Keratinocyte (primary cell): ENCODE data around the gene SEC24D. TPM values are rescaled to one million over a fixed set of nuclear protein-coding genes. Genes with fewer than 3 reads are reported as not detected.
A peak's percentile ranks its signal among the peaks of the same experiment; 100 is the strongest.

Experiments
- DNase-seq: peaks from one replicate; pipeline ENCODE4 v3.0.0-alpha.2; 2011; ENCODE audit warnings: low read depth, missing footprints, low spot score
- FAIRE-seq: peaks from 2 replicates; lab custom pipeline; 2011; peaks lifted over from hg19 to GRCh38; lab: Jason Lieb, UNC
- H2AFZ ChIP-seq: 2 replicates; pipeline ENCODE4 v1.6.0; 2012; ENCODE audit warnings: low read length, control low read depth, inconsistent platforms; ENCODE audit not compliant: control insufficient read depth
- H3K27ac ChIP-seq: 2 replicates; pipeline ENCODE4 v1.5.1; 2011; ENCODE audit warnings: low read length; ENCODE audit not compliant: control insufficient read depth, insufficient read depth
- H3K27me3 ChIP-seq: 3 replicates; pipeline ENCODE4 v1.6.0; 2011; ENCODE audit warnings: low read length; ENCODE audit not compliant: control insufficient read depth, insufficient read depth; ENCODE audit errors: extremely low read depth
- H3K36me3 ChIP-seq, 2 experiments: 2 replicates in 1 of 2; 3 replicates in 1 of 2; pipeline ENCODE4 v1.5.1; 2011; ENCODE audit warnings: low read length in 2 of 2, mild to moderate bottlenecking in 1 of 2; ENCODE audit not compliant: control insufficient read depth in 2 of 2, insufficient read depth in 2 of 2; ENCODE audit errors: extremely low read depth in 1 of 2
- H3K4me1 ChIP-seq: 3 replicates; pipeline ENCODE4 v1.5.1; 2011; ENCODE audit warnings: low read length; ENCODE audit not compliant: control insufficient read depth, insufficient read depth; ENCODE audit errors: extremely low read depth
- H3K4me2 ChIP-seq: 3 replicates; pipeline ENCODE4 v1.6.0; 2011; ENCODE audit warnings: low read depth, low read length; ENCODE audit not compliant: control insufficient read depth, insufficient read depth; ENCODE audit errors: extremely low read depth
- H3K4me3 ChIP-seq, 3 experiments: fragments of 200-600 bp in 1 of 3; sonication (generic) in 1 of 3; 2 replicates in 2 of 3; 3 replicates in 1 of 3; pipeline ENCODE4 v1.5.1; 2011 to 2016; ENCODE audit warnings: low read length in 3 of 3, mild to moderate bottlenecking in 3 of 3, control low read depth in 2 of 3, inconsistent platforms in 1 of 3, low read depth in 1 of 3, mixed read lengths in 1 of 3, mixed run types in 1 of 3, moderate library complexity in 1 of 3; ENCODE audit not compliant: control insufficient read depth in 2 of 3, insufficient read depth in 2 of 3; ENCODE audit errors: extremely low read depth in 1 of 3
- H3K79me2 ChIP-seq: 2 replicates; pipeline ENCODE4 v1.6.0; 2012; ENCODE audit warnings: low read length; ENCODE audit not compliant: control insufficient read depth, insufficient read depth
- H3K9ac ChIP-seq: 3 replicates; pipeline ENCODE4 v1.6.0; 2011; ENCODE audit warnings: low read length; ENCODE audit not compliant: control insufficient read depth, insufficient read depth; ENCODE audit errors: extremely low read depth
- H3K9me1 ChIP-seq: 3 replicates; pipeline ENCODE4 v1.6.0; 2011; ENCODE audit warnings: low read length; ENCODE audit not compliant: control insufficient read depth, insufficient read depth; ENCODE audit errors: extremely low read depth
- H3K9me3 ChIP-seq: 2 replicates; pipeline ENCODE4 v1.5.1; 2012; ENCODE audit warnings: low read depth, low read length; ENCODE audit not compliant: control insufficient read depth
- H4K20me1 ChIP-seq: 3 replicates; pipeline ENCODE4 v1.6.0; 2011; ENCODE audit warnings: low read length; ENCODE audit not compliant: control insufficient read depth, insufficient read depth; ENCODE audit errors: extremely low read depth
- CTCF ChIP-seq, 3 experiments: IDR thresholded peaks in 1 of 3; conservative IDR thresholded peaks in 1 of 3; optimal IDR thresholded peaks in 1 of 3; 2 replicates in 2 of 3; 3 replicates in 1 of 3; pipeline versions ENCODE3 to v1.5.1; 2011; ENCODE audit warnings: low read length in 3 of 3, mild to moderate bottlenecking in 3 of 3, moderate library complexity in 2 of 3, control low read depth in 1 of 3, inconsistent platforms in 1 of 3; ENCODE audit not compliant: insufficient read depth in 2 of 3; ENCODE audit errors: extremely low read depth in 1 of 3
- EZH2 ChIP-seq: IDR thresholded peaks from one replicate; pipeline ENCODE4 v1.6.1; 2012; ENCODE audit warnings: inconsistent platforms, mild to moderate bottlenecking, low read length, moderate library complexity
- dilution Hi-C: fragments of 300-500 bp; cut with MboI; formaldehyde crosslinking; loops from one replicate; pipeline ENCODE4 v1.7.0; 2020; ENCODE audit warnings: low sequenced_read_pairs; ENCODE audit not compliant: extremely low pct_ligation_motif_present
- polyA plus RNA-seq, 5 experiments: library from polyadenylated mRNA; depleted of rRNA in 3 of 5; stranded (reverse) in 3 of 5; stranded (forward) in 1 of 5; unstranded in 1 of 5; fragments of >200 nt; gene quantifications; 1 replicate in 1 of 5; 2 replicates in 3 of 5; 3 replicates in 1 of 5; pipeline versions ENCODE4 v1.2.1 to v1.2.3, GENCODE V29; 2011 to 2012; ENCODE audit warnings: missing spikeins in 2 of 5, low read depth in 1 of 5, low replicate concordance in 1 of 5

SEC24D gene
- polyA plus RNA-seq, 1 donor (not counting 4 experiments of a cell fraction or from before 2014, with no cell fraction given), result 24.9 TPM

- H3K4me2 ChIP-seq, result peak overlapping the region; percentile 41
- H3K4me1 ChIP-seq, result peaks cover 12% of the 10 kb centered on the region
- no peak overlapping the region for H3K4me3 ChIP-seq
- TF ChIP-seq CTCF (optimal IDR thresholded peaks at IDR 0.05 in 1 of 3, IDR thresholded peaks at IDR 0.05 in 1 of 3, conservative IDR thresholded peaks at IDR 0.05 in 1 of 3; ENCODE audit: extremely low read depth in 1 of 3, insufficient read depth in 2 of 3, low read length in 3 of 3) (no peak), EZH2 (no peak)
- H3K9ac ChIP-seq, result no peak overlapping the region
- dilution Hi-C loops, result no loop called here
- H2AFZ ChIP-seq, result peak overlapping the region; percentile 94
- no peaks in the 10 kb centered on the region for H3K9me1 ChIP-seq
- no peaks in the 10 kb centered on the region for H4K20me1 ChIP-seq
- no peaks in the 10 kb centered on the region for H3K36me3 ChIP-seq
- H3K9me3 ChIP-seq, result no peaks in the 10 kb centered on the region
- H3K79me2 ChIP-seq, result peaks cover 27% of the 10 kb centered on the region
- H3K27me3 ChIP-seq, result no peaks in the 10 kb centered on the region
- DNase-seq (no peak), FAIRE-seq (peak; percentile 26)
- no peak overlapping the region for H3K27ac ChIP-seq
Observed at GRCh38 chr4:118683513-118683912, 152.4 kb downstream of the SEC24D start.

GRCh38 chr4:118682928-118683327, 153.0 kb downstream of the SEC24D start:
- no peaks in the 10 kb centered on the region for H4K20me1 ChIP-seq
- TF ChIP-seq CTCF (optimal IDR thresholded peaks at IDR 0.05 in 1 of 3, IDR thresholded peaks at IDR 0.05 in 1 of 3, conservative IDR thresholded peaks at IDR 0.05 in 1 of 3; ENCODE audit: extremely low read depth in 1 of 3, insufficient read depth in 2 of 3, low read length in 3 of 3) (peak; percentile 28 to 44 (median 42)), EZH2 (no peak)
- no peaks in the 10 kb centered on the region for H3K9me3 ChIP-seq
- H3K9me1 ChIP-seq, result no peaks in the 10 kb centered on the region
- H3K27me3 ChIP-seq, result no peaks in the 10 kb centered on the region
- H3K4me2 ChIP-seq, result no peak overlapping the region
- DNase-seq, result no peak
- dilution Hi-C loops, result no loop called here
- H3K4me3 ChIP-seq, result no peak overlapping the region
- H3K27ac ChIP-seq, result no peak overlapping the region
- H3K79me2 ChIP-seq, result peaks cover 25% of the 10 kb centered on the region
- peak overlapping the region; percentile 94 for H2AFZ ChIP-seq
- H3K9ac ChIP-seq, result no peak overlapping the region
- H3K4me1 ChIP-seq, result peaks cover 12% of the 10 kb centered on the region
- H3K36me3 ChIP-seq, result no peaks in the 10 kb centered on the region
- no peak for FAIRE-seq
